ENCODE data around the gene COX7B2.

GRCh38 chr4:46890056-46890455, 19.0 kb downstream of the COX7B2 start:
- no peak for TF ChIP-seq CTCF (conservative IDR thresholded peaks at IDR 0.05)
- no peak for TF ChIP-seq EZH2 (IDR thresholded peaks at IDR 0.05; ENCODE audit: low read depth)
